GM13977 (cell line): ENCODE data around the gene EDEM2.
"Not testable (repeated sequence)": the region's sequence is repeated elsewhere in the genome, so short reads cannot be mapped to it uniquely, and the experiment has no call there.

Experiments used
- DNase-seq: peaks from one replicate; pipeline ENCODE4 v3.0.0; 2012; ENCODE audit warnings: low spot score
- in situ Hi-C: fragments of 300-500 bp; cut with MboI; formaldehyde crosslinking; loops from one replicate; pipeline ENCODE4 v1.12.0; 2022; ENCODE audit warnings: low sequenced_read_pairs, low pct_unique_long_range_greater_than_20kb, mixed read lengths, inconsistent platforms; ENCODE audit not compliant: unreplicated experiment
- TF ChIP-seq, protein P1 (sequence below): IDR thresholded peaks from 2 replicates; pipeline ENCODE4 v1.5.1; 2012; ENCODE audit warnings: mild to moderate bottlenecking, control low read depth; ENCODE audit not compliant: insufficient read depth; ENCODE audit errors: extremely low read depth, missing control alignments

The EDEM2 gene

DNA sequence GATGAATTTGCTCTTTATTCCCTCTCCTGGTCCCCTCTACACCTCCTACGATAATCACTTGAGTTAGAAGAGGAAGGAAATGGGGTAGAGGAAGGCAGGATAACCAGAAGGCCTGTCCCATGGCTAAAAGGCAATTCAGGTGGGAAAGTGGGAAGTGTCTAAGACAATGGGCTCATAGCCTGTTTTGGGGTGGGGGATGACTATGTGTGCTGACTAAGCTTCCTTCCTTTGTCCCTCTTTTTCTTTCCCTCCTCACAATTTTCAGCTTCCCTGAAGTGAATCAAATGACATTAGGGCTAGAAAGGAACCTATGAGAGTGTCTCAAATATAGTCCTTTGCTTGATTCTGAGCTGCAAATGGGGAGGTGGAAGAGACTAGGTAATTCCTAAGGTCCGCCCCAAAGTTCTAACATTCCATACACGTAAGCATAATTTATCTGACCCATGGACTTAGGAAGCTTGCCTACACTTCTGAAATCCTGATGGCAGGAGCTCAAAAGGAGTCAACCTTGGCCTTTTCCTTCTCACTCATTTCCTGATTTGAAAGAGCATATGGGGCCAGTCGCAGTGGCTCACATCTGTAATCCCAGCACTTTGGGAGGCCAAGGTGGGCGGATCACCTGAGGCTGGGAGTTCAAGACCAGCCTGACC lies 24.3 kb downstream of the EDEM2 start:
- DNase-seq = no peak
- in situ Hi-C loops = no loop called here
- TF ChIP-seq, protein P1, sequence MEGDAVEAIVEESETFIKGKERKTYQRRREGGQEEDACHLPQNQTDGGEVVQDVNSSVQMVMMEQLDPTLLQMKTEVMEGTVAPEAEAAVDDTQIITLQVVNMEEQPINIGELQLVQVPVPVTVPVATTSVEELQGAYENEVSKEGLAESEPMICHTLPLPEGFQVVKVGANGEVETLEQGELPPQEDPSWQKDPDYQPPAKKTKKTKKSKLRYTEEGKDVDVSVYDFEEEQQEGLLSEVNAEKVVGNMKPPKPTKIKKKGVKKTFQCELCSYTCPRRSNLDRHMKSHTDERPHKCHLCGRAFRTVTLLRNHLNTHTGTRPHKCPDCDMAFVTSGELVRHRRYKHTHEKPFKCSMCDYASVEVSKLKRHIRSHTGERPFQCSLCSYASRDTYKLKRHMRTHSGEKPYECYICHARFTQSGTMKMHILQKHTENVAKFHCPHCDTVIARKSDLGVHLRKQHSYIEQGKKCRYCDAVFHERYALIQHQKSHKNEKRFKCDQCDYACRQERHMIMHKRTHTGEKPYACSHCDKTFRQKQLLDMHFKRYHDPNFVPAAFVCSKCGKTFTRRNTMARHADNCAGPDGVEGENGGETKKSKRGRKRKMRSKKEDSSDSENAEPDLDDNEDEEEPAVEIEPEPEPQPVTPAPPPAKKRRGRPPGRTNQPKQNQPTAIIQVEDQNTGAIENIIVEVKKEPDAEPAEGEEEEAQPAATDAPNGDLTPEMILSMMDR = no peak

DNA sequence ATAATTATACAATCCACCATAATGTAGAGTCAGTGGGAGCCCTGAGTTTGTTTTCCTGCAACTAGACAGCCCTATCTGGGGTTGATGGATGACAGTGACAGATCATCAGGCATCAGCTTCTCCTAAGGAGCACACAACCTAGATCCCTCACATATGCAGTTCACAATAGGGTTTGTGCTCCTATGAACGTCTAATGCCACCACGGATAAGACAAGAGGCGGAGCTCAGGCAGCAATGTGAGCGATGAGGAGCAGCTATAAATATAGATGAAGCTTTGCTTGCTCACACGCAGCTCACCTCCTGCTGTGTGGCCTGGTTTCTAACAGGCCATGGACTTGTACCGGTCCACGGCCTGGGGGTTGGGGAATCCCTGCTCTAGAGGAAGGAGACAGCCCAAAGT lies 25.9 kb downstream of the EDEM2 start:
- in situ Hi-C loops = no loop called here
- no peak for DNase-seq
- TF ChIP-seq, protein P1 = no peak

DNA sequence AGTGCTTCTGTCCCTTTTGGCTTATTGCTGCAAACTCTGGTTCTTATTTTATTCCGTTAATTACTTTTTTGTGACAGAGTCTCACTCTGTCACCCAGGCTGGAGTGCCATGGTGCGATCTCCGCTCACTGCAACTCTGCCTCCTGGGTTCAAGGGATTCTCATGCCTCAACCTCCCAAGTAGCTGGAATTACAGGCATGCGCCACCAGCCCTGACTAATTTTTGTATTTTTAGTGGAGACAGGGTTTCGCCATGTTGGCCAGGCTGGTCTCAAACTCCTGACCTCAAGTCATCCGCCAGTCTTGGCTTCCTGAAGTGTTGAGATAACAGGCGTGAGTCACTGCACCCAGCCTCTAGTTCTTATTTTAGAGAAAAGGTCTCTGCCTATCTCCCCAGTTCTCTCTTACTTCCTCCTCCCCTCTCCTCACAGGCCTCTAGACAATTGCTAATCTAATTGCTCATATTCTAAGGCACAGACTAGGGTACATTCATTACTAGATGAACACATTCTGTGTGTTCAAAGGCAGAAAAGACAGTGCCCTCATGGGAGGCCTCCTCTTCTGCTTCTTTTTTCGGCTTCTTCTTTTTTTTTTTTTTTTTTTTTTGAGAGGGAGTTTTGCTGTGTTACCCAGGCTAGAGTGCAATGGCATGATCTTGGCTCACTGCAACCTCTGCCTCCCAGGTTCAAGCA lies 27.0 kb downstream of the EDEM2 start:
- no peak for DNase-seq
- TF ChIP-seq, protein P1 = no peak
- in situ Hi-C loops = no loop called here

DNA sequence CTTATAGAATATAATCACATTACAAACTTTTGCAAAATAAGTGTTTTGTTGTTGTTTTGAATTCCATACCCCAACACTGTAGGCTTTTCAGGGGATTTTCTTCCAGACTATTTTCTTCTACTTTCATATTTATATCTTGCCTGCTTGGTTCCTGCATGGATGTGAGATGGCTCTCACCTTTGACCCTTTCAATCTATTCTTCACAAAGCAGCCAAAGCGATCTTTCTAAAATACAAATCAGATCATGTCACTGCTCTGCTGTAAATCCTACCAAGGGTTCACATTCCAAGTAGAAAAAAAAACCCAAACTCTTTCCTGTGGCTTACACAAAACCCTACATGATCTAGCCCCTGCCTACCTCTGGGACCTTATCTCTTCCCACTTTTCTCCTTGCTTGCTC lies 29.5 kb downstream of the EDEM2 start:
- no peak for DNase-seq
- TF ChIP-seq, protein P1 = no peak
- in situ Hi-C loops = no loop called here

DNA sequence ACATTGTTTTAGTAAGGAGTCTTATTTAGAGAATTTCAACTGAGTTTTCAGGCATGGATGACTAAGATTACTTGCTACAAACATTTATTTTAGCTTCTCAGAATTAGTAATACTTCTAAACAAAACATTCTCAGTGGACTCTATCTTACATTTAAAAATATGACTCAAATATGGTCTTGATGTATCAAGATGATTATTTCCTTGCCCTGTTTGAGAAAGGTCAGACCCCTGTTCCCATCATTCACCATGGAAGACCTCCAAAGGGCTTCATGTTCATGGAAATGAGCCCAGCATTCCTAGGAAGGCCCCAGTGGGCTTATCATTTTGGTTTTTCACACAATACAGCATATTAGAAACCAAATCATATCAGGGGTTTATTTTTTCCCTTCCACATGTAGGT lies 29.9 kb downstream of the EDEM2 start:
- no peak for DNase-seq
- TF ChIP-seq, protein P1 = no peak
- in situ Hi-C loops = no loop called here

DNA sequence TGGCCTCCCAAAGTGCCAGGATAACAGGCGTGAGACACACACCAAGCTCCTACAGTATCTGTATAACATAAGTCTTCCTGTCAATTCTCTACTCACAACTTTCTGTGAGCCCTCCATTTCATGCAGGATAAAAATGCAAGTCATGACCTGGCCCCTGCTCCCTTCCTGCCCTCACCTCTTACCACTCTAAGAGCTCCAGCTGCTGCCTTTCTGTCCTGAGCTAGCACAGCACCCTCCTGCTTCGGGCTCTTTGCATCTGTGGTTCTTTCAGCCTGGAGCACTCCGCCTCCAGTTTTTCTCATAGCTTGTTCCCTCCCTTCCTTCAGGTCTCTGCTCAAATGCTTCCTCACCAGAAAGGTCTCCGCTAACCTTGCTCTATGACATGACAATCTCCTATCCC lies 30.9 kb downstream of the EDEM2 start:
- in situ Hi-C loops = no loop called here
- DNase-seq = no peak
- TF ChIP-seq, protein P1 = no peak

DNA sequence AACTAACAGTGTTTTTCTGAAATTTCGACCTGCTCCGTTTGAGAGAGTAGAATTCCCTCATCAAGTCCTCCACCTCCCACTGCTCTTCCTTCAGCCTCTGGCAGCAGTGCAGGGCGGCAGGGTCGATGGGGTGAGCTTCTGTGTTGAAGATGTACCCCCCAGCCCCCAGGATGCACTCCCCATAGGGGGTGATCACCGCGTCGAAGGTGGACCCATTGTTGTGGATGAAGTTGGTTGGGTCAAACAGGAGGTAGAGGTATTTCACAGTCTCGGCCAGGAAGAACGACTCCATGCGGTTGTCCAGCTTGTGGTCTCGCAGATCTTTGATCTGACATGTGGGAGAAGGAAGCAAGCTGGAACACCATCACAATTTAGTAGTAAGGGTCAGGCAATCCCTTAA lies 31.5 kb downstream of the EDEM2 start:
- in situ Hi-C loops = no loop called here
- TF ChIP-seq, protein P1 = no peak

DNA sequence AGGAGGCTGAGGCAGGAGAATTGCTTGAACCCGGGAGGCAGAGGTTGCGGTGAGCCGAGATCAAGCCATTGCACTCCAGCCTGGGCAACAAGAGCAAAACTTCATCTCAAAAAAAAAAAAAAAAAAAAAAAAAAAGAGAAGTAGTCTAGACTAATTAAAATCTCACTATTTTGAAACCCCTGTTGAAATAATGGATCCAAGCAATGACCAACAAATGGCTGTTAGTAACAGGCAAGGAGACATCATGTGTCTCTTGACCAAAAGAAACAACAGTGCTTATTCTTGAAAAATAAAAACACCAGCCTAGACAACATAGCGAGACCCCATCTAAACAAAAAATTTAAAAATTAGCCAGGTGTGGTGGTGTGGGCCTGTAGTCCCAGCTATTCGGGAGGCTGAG lies 34.9 kb downstream of the EDEM2 start:
- DNase-seq, in situ Hi-C loops: not testable (repeated sequence)

More for the DNA sequence above, 31.5 kb downstream of the EDEM2 start:
- no peak for DNase-seq
